Uterus (tissue), 4 donors: ENCODE measurements around the gene NAA10. TPM values are rescaled to one million over a fixed set of nuclear protein-coding genes. Genes with fewer than 3 reads are reported as not detected.

Source experiments
- DNase-seq, 2 donors: peaks; one replicate each; pipeline ENCODE4 v3.0.0-alpha.2; 2019 to 2020
- H3K27ac ChIP-seq, 2 donors: fragments of 200-600 bp; sonication (generic); 1 replicate in 1 of 2; 2 replicates in 1 of 2; pipeline ENCODE4 v1.5.1; 2016 to 2018
- H3K27me3 ChIP-seq, 2 donors: fragments of 200-600 bp; sonication (generic); one replicate each; pipeline ENCODE4 v1.5.1; 2018 to 2019; ENCODE audit warnings: control low read depth in 1 of 2
- H3K36me3 ChIP-seq, 2 donors: fragments of 200-600 bp; sonication (generic); one replicate each; pipeline ENCODE4 v1.5.1; 2019; ENCODE audit warnings: control low read depth in 1 of 2
- H3K4me1 ChIP-seq, 2 donors: fragments of 200-600 bp; sonication (generic); one replicate each; pipeline ENCODE4 v1.5.1; 2018 to 2019; ENCODE audit warnings: control low read depth in 1 of 2
- H3K4me3 ChIP-seq, 2 donors: fragments of 200-600 bp; sonication (generic); 1 replicate in 1 of 2; 2 replicates in 1 of 2; pipeline ENCODE4 v1.5.1; 2018 to 2019; ENCODE audit warnings: mild to moderate bottlenecking in 1 of 2
- H3K9me3 ChIP-seq, 2 donors: fragments of 200-600 bp; sonication (generic); one replicate each; pipeline ENCODE4 v1.5.1; 2019; ENCODE audit warnings: control low read depth in 1 of 2
- CTCF ChIP-seq, 4 experiments: fragments of 200-600 bp in 2 of 4; fragments of 450-650 bp in 2 of 4; sonication (generic) in 2 of 4; IDR thresholded peaks; one replicate each; pipeline ENCODE4 v1.5.1; 2016 to 2019; ENCODE audit warnings: antibody characterized with exemption in 4 of 4, mild to moderate bottlenecking in 2 of 4, moderate library complexity in 1 of 4
- POLR2A ChIP-seq, 2 donors: fragments of 450-650 bp; IDR thresholded peaks; one replicate each; pipeline ENCODE4 v1.6.1; 2016; ENCODE audit warnings: antibody characterized with exemption in 2 of 2, mild to moderate bottlenecking in 1 of 2, moderate library complexity in 1 of 2
- intact Hi-C: fragments of 100-400 bp; cut with DNase I; formaldehyde crosslinking; loops from one replicate; pipeline ENCODE4 v1.15.1; 2023; ENCODE audit warnings: low total_unique reads
- total RNA-seq, 4 donors: library from RNA; depleted of rRNA in 3 of 4; stranded (reverse); fragments of >200 nt in 3 of 4; gene quantifications; one replicate each; pipeline versions ENCODE4 v1.1.0 to v1.2.4, GENCODE V29; 2014 to 2023
- donor health status: DM: yes; HTN: yes; CAD: no.

The NAA10 gene
- total RNA-seq, 4 donors from 2014 or later, result 37.9 to 198 (median 109) TPM

DNA sequence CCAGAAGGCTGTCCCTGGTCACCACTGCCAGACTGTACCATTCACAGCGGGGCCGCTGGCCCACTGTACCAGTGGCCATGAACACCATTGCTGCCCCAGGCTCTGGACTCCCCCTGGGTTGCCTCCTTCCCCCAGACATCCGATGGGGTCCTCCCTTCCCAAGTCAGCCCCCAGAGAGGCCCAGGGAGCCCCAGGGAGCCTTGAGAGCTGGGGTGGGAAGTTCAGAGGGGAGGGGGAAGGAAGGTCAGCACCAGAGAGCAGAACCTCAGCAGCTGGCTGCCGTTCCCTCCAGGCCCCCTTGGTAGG, 8.3 kb downstream of the NAA10 start:
- Histone ChIP-seq H3K36me3 (no peaks in the 10 kb centered on the region), H3K4me3 (no peak overlapping the region), H3K4me1 (peaks cover 3 to 8% of the 10 kb centered on the region in 2 donors), H3K27me3 (no peaks in the 10 kb centered on the region), H3K27ac (peak overlapping the region; percentile 92 to 97), H3K9me3 (no peaks in the 10 kb centered on the region)
- intact Hi-C loops, result no loop called here
- TF ChIP-seq CTCF (IDR thresholded peaks at IDR 0.05), result no peak
- no peak for TF ChIP-seq POLR2A (IDR thresholded peaks at IDR 0.05)
- DNase-seq, result no peak

DNA sequence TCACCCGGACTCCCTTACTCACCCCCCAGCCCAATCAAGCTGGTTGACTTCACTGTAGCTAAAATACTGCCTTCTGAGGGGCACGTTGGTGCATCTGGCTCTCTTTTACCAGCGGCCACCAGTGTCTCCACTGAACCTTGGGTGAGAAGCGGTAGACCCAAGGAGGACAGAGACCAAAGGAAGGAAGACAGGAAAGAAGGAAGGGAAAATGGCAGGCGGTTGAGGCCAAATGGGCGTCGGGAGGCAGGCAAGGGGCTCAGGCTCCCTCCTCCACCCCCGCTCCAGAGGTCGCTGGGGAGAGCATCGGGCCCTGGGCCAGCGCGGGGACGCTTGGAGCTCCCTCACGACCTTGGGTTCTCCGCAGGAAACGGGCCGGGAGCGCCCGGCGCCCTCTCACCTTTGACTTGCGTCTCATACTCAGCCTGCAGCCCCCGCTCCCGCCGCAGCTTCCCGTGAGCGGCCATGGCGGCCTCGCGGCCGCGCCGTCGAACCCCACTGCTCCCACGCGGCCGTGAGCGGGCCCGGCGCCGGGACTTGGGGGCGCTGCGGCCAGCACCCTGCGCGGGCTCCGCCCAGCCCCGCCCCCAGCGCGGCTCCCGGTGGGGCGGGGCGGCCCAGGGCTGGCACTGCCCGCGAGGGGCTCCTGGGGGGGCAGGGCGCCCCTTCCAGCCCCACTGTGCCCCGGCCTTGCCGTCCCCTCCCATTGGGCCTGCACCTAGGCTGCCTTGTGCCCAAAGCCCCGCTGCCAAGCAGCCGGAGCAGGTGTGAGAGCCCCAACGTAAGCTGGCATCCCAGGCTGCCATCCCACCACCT, 8.9 kb downstream of the NAA10 start, which contains the start of gene ARHGAP4:
TSS of gene ARHGAP4 (minus strand) at position 526 of the 813 bp plus-strand sequence. CDS start at position 464, 62 bp downstream.
- TF ChIP-seq CTCF (IDR thresholded peaks at IDR 0.05), result no peak
- TF ChIP-seq POLR2A (IDR thresholded peaks at IDR 0.05), result no peak
- peaks cover 3 to 9% of the 10 kb centered on the region in 2 donors for H3K4me1 ChIP-seq
- H3K27ac ChIP-seq, result peak within 1 kb of the TSS; percentile 92 to 97
- intact Hi-C loops, result no loop called here
- H3K36me3 ChIP-seq, result no peaks in the 10 kb centered on the region
- peak within 1 kb of the TSS in 1 of 2 donors; percentile 71 for H3K4me3 ChIP-seq
- no peaks in the 10 kb centered on the region for H3K27me3 ChIP-seq
- H3K9me3 ChIP-seq, result no peaks in the 10 kb centered on the region
- no peak for DNase-seq

DNA sequence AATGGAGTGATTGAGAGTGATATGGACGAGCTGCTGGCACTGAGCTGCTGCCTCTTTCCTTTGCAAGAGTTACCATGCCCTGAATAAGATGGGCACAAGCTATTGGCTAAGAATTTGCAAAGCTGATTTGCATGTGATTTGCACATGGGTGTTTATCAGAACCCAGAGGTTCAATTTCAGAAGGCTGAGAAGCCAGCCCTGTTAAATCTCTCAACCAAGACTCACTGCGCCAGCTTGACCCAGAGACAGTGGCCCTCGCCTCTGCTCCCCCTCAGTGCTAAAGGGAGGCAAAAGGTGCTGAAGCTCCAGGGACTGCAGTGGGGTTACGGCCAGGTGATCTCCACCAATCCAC, 9.5 kb downstream of the NAA10 start:
- H3K9me3 ChIP-seq, result no peaks in the 10 kb centered on the region
- no peak overlapping the region for H3K4me3 ChIP-seq
- peaks cover 3 to 9% of the 10 kb centered on the region in 2 donors for H3K4me1 ChIP-seq
- H3K27me3 ChIP-seq, result no peaks in the 10 kb centered on the region
- DNase-seq, result no peak
- TF ChIP-seq POLR2A (IDR thresholded peaks at IDR 0.05), result no peak
- TF ChIP-seq CTCF (IDR thresholded peaks at IDR 0.05), result no peak
- no peaks in the 10 kb centered on the region for H3K36me3 ChIP-seq
- no peak overlapping the region for H3K27ac ChIP-seq
- intact Hi-C loops, result no loop called here

- TF ChIP-seq POLR2A (IDR thresholded peaks at IDR 0.05) (no peak), CTCF (IDR thresholded peaks at IDR 0.05) (peak in 1 of 4 experiments; percentile 16)
- peak in 1 of 2 donors; percentile 55 for DNase-seq
- Histone ChIP-seq H3K27me3 (no peaks in the 10 kb centered on the region), H3K36me3 (no peaks in the 10 kb centered on the region), H3K9me3 (no peaks in the 10 kb centered on the region), H3K4me3 (no peak overlapping the region), H3K27ac (no peak overlapping the region), H3K4me1 (peaks cover 3 to 9% of the 10 kb centered on the region in 2 donors)
- intact Hi-C loops, result no loop called here
Observed at GRCh38 chrX:153924149-153924861, 10.5 kb downstream of the NAA10 start.
